WTC11 (cell line): ENCODE measurements around the gene RNASE11.

Experiments
- ARID4B ChIP-seq: sonication (generic); formaldehyde crosslinking; IDR thresholded peaks from 2 replicates; pipeline ENCODE4 v1.8.0; 2023; ENCODE audit warnings: missing genetic modification reagents, mild to moderate bottlenecking, borderline replicate concordance
- ATF2 ChIP-seq: sonication (generic); formaldehyde crosslinking; IDR thresholded peaks from 2 replicates; pipeline ENCODE4 v1.8.1; 2022; ENCODE audit warnings: low read depth, missing genetic modification reagents, borderline replicate concordance
- CBFB ChIP-seq: sonication (generic); formaldehyde crosslinking; IDR thresholded peaks from 2 replicates; pipeline ENCODE4 v1.8.1; 2022; ENCODE audit warnings: mild to moderate bottlenecking, low read depth, missing genetic modification reagents
- CTCF ChIP-seq: fragments of 200-600 bp; IDR thresholded peaks from 2 replicates; pipeline ENCODE4 v1.8.0; 2022; ENCODE audit warnings: antibody characterized with exemption
- NFYB ChIP-seq: sonication (generic); formaldehyde crosslinking; conservative IDR thresholded peaks from 2 replicates; pipeline ENCODE4 v1.8.0; 2022; ENCODE audit warnings: low read depth, missing genetic modification reagents
- ZNF396 ChIP-seq: fragments of 250-450 bp; sonication (Bioruptor Pico); IDR thresholded peaks from 2 replicates; pipeline ENCODE4 v1.8.0; 2021; ENCODE audit warnings: mild to moderate bottlenecking, moderate library complexity, borderline replicate concordance

GRCh38 chr14:20591235-20591634 lies 3.4 kb upstream of the RNASE11 start, which contains the start of gene RNASE12:
- TF ChIP-seq CBFB (CRISPR knock-in tag) (no peak), NFYB (no peak), ARID4B (CRISPR knock-in tag) (no peak), CTCF (no peak), ZNF396 (CRISPR knock-in tag) (no peak), ATF2 (no peak)
